Activated CD4-positive, alpha-beta T cell treated with anti-CD3 and anti-CD28 coated beads, Interleukin-2, amount 10 ng/mL, durations not matched to agents 24 days and 14 days (primary cell): ENCODE data around the gene ULK4. TPM values are rescaled to one million over a fixed set of nuclear protein-coding genes. Genes with fewer than 3 reads are reported as not detected.

Experiments
- DNase-seq: peaks from one replicate; pipeline ENCODE4 v3.0.0; 2022
- H3K27ac Mint-ChIP-seq: one replicate; pipeline ENCODE4 v1.8.0; 2022; ENCODE audit warnings: mild to moderate bottlenecking, mixed read lengths
- H3K27me3 Mint-ChIP-seq: one replicate; pipeline ENCODE4 v1.8.0; 2022; ENCODE audit warnings: mixed read lengths
- H3K36me3 Mint-ChIP-seq: one replicate; pipeline ENCODE4 v1.8.0; 2022; ENCODE audit warnings: low read depth, mild to moderate bottlenecking, mixed read lengths
- H3K4me1 Mint-ChIP-seq: one replicate; pipeline ENCODE4 v1.8.0; 2021; ENCODE audit warnings: mixed read lengths
- H3K4me3 Mint-ChIP-seq: one replicate; pipeline ENCODE4 v1.8.0; 2022; ENCODE audit warnings: mild to moderate bottlenecking, moderate library complexity, mixed read lengths
- H3K9me3 Mint-ChIP-seq: one replicate; pipeline ENCODE4 v1.8.0; 2021; ENCODE audit warnings: mixed read lengths
- intact Hi-C: fragments of 100-400 bp; cut with micrococcal nuclease; formaldehyde crosslinking; loops from one replicate; pipeline ENCODE4 v1.15.1; 2023
- total RNA-seq: library from RNA; stranded (reverse); gene quantifications from 2 replicates; pipeline ENCODE4 v1.2.3, GENCODE V29; 2022

ULK4 gene
- total RNA-seq, 1 donor from 2014 or later: 10.2 TPM

DNA sequence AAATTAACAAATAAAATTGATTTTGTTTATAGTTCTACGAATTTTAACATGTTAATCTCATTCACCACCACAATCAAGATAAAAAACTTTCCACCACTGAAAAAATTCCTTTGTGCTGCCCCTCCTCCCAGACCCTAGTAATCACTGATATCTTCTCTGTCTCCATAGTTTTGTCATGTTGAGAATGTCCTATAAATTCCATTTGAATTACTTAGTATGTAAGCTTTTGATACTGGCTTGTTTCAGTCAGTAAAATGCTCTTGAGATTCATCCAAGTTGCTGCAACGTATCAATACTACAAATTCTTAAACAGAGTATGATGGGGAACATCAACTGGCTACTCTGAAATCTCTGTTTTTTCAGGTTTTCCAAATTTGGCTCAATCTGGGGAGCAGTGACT lies 633.0 kb downstream of the ULK4 start:
- DNase-seq: no peak
- intact Hi-C loops: no loop called here
- no peaks in the 10 kb centered on the region for H3K36me3 Mint-ChIP-seq
- peaks cover 1% of the 10 kb centered on the region for H3K27me3 Mint-ChIP-seq
- H3K27ac Mint-ChIP-seq: no peak overlapping the region
- no peaks in the 10 kb centered on the region for H3K4me1 Mint-ChIP-seq
- H3K4me3 Mint-ChIP-seq: no peak overlapping the region
- H3K9me3 Mint-ChIP-seq: no peaks in the 10 kb centered on the region

DNA sequence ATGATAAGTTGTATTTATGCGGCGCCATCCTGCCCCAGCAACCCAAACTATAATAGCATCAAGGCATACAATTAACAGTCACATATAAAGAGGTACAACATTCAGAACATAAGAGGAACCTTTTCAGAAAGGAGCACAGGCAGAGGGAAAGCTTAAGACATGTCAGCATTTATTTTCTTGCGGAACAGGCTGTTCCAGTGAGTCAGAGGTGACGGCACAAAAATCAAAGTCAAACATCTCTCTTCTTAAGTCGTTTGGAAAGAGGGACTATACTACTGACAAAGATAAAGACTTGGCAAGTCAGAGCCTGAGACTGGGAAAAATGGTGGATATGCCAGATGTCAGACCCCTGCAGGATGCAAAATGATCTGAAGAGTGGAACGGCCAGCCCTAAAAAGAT lies 634.2 kb downstream of the ULK4 start:
- Mint-ChIP-seq H3K27me3 (peaks cover 1% of the 10 kb centered on the region), H3K4me3 (no peak overlapping the region), H3K36me3 (no peaks in the 10 kb centered on the region), H3K9me3 (no peaks in the 10 kb centered on the region), H3K27ac (no peak overlapping the region), H3K4me1 (no peaks in the 10 kb centered on the region)
- no peak for DNase-seq
- intact Hi-C loops: no loop called here

DNA sequence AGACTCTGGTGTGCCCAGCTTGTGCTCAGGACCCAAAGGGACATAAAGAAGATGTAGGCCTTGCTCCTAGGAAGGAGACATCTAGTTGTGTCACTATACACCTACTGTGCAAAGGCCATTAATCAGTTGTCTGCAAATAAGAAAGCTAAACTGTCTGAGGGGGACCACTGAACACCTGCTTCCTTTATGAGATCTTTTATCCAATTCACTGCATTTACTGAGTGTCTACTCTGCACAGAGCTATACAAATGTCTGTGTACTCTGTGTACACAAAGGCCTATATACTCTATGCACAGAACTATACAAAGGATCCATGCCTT lies 637.8 kb downstream of the ULK4 start:
- H3K36me3 Mint-ChIP-seq: no peaks in the 10 kb centered on the region
- peaks cover 1% of the 10 kb centered on the region for H3K27me3 Mint-ChIP-seq
- no peaks in the 10 kb centered on the region for H3K9me3 Mint-ChIP-seq
- H3K4me1 Mint-ChIP-seq: no peaks in the 10 kb centered on the region
- DNase-seq: no peak
- no peak overlapping the region for H3K4me3 Mint-ChIP-seq
- H3K27ac Mint-ChIP-seq: no peak overlapping the region
- intact Hi-C loops: no loop called here

DNA sequence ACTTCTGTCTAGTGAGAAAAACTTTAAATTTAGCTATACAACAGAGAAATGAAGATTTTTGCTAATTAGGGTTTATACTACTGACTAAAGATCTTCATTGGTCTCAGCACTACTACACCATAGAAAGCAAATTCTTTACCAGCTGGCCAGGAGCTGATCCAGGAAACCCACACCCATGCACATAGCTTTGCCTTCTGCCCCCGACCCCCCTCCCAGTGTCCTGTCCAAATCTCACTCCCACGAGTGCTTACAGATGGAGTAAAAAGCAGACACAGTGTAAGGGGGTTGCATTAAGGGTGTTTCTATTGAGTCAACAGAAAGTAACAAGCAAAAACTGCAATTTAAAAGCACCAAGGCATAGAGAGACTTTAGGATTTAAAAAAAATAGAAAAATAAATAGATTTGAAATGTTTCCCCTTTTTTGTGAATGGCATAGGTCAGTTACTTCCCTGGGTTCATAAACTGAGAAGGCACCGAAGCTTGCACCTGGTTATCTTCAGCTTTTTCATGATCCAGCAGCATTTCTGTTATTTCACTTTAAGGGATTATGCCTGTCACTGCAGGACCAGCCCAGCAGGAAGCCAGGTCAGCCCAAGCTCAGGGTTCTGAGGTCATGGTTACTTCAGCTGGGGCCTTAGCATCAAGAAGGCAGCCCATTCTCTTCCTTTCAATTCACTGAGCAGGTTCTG lies 638.3 kb downstream of the ULK4 start:
- no peaks in the 10 kb centered on the region for H3K9me3 Mint-ChIP-seq
- no peak overlapping the region for H3K27ac Mint-ChIP-seq
- H3K27me3 Mint-ChIP-seq: peaks cover 1% of the 10 kb centered on the region
- no peak overlapping the region for H3K4me3 Mint-ChIP-seq
- no peaks in the 10 kb centered on the region for H3K4me1 Mint-ChIP-seq
- intact Hi-C loops: no loop called here
- H3K36me3 Mint-ChIP-seq: no peaks in the 10 kb centered on the region
- DNase-seq: no peak

DNA sequence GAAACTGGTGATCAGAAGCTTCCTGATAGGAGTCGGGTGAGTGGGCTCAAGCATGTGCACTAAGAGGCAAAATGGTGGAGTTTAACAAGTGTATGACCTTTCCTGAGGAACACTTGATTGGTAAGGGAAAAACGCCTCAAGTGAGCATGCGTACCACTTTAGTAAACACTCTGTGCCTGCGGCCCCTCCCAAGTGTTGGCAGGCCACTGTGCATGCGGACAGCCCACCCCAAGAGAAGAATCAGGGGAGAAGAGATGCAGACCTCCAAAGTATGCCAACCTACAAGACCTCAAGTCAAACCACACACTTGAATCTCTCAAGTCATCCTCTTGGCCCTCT lies 640.3 kb downstream of the ULK4 start:
- Mint-ChIP-seq H3K9me3 (no peaks in the 10 kb centered on the region), H3K4me1 (no peaks in the 10 kb centered on the region), H3K27me3 (peaks cover 1% of the 10 kb centered on the region), H3K27ac (no peak overlapping the region), H3K4me3 (no peak overlapping the region), H3K36me3 (no peaks in the 10 kb centered on the region)
- DNase-seq: no peak
- intact Hi-C loops: no loop called here

DNA sequence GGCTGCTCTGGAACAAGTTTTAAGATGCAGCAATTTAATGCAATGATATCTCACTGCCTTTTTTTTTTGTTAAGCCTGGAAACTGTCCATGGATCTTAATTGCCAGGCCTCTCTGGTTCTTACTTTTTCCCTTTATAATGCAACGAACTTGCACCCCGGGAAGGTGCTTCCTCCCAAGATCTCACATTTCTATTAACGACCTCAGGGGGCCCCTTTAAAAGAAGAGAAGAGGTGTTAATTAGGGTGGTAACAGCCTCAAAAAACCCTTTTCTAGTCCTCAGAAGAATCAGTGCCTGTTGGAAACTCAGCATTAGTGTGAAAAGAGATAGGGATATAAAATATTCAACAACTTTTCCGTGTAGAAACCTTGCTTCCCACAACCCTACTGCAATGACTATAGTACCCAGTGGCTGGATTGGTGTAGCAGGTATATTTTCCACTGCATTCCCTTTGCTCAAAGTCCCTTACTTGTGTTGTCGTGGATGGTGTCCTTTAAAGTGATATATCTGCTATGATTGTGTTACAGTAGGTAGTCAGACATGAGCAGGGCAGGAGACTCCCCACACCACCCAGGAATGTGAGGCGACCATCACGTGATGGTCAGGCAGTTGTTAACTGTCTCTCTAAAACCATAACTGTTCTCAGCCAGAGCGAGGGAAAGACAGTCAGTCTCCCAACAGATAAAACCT lies 640.8 kb downstream of the ULK4 start:
- Mint-ChIP-seq H3K9me3 (no peaks in the 10 kb centered on the region), H3K27ac (no peak overlapping the region), H3K36me3 (no peaks in the 10 kb centered on the region), H3K27me3 (peaks cover 1% of the 10 kb centered on the region), H3K4me3 (no peak overlapping the region), H3K4me1 (no peaks in the 10 kb centered on the region)
- intact Hi-C loops: no loop called here
- DNase-seq: no peak

DNA sequence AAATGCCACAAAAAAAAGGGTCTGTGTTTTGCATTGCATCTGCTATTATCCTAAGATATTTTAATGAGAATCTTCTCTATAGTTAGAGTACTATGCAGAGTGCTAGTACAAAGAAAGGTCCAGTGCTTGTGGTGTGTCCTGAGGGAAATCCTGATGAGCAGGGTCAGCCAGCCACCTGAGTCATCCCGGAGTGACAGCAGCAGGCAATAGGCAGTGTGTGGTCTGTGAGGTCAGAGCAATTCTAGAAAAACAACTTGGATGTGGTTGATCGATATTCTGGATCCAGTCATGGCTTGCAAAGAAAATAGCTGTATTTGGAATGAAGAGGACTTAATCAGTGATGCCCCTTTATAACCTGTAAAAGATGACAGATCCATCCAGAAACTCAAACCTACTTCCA lies 643.4 kb downstream of the ULK4 start:
- Mint-ChIP-seq H3K36me3 (no peaks in the 10 kb centered on the region), H3K9me3 (no peaks in the 10 kb centered on the region), H3K27me3 (no peaks in the 10 kb centered on the region), H3K27ac (no peak overlapping the region), H3K4me1 (no peaks in the 10 kb centered on the region), H3K4me3 (no peak overlapping the region)
- DNase-seq: no peak
- intact Hi-C loops: no loop called here

DNA sequence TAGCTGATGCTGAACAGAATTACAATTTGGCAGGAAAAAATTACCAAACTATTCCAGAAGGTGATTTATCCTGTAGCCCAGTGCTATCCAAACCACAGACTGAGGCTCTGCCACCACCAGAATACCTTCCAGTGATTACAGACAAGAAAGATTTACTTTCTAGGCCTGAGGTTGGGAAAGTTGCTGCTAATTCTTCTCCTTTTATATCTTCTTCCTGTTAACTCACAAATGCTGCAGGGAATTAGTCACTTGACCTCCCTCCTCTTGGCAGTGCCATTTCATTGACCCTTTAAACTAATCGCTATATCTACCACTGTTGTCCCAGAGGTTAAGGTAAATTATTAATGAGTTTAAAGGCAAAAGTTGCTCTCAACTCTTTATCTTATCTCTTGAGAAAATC lies 644.2 kb downstream of the ULK4 start:
- intact Hi-C loops: no loop called here
- Mint-ChIP-seq H3K4me3 (no peak overlapping the region), H3K9me3 (no peaks in the 10 kb centered on the region), H3K4me1 (no peaks in the 10 kb centered on the region), H3K27ac (no peak overlapping the region), H3K36me3 (no peaks in the 10 kb centered on the region), H3K27me3 (no peaks in the 10 kb centered on the region)
- DNase-seq: no peak

DNA sequence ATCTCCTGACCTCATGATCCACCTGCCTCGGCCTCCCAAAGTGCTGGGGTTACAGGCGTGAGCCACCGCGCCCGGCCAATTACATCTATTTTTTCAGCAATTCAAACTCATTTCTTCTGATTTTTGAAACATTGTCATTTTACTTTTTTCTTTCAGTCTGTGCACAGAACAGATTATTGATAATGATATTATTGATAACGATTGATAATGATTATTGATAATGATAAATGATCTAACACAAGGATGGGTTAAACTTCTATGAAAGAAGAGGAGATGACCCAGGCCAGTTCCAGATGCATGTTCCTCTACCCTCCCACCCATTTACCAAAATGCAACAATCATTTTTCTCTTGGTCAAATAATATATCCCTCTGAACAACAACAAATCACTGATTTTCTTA lies 644.6 kb downstream of the ULK4 start:
- Mint-ChIP-seq H3K4me1 (no peaks in the 10 kb centered on the region), H3K36me3 (no peaks in the 10 kb centered on the region), H3K4me3 (no peak overlapping the region), H3K27me3 (no peaks in the 10 kb centered on the region), H3K27ac (no peak overlapping the region), H3K9me3 (no peaks in the 10 kb centered on the region)
- intact Hi-C loops: no loop called here
- DNase-seq: no peak

DNA sequence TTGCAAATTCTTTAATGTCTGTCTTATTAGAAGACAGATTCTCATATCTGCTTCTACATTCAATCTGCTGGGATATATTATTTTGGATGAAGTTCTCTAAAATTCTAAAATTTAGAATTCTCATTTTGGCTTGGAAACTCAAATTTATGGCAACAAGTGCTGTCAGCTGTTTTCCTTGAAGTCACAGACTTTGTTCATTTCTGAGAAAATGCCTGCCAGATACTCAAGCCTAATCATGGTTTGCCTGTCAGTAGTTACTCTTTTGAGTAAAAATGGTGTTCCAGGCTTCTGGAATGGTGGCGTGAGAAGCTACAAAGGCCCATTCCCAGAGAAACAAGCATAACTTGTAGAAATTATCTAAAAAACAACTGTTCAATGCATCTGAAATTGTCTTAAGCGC lies 646.8 kb downstream of the ULK4 start:
- Mint-ChIP-seq H3K4me3 (no peak overlapping the region), H3K27me3 (no peaks in the 10 kb centered on the region), H3K27ac (no peak overlapping the region), H3K36me3 (no peaks in the 10 kb centered on the region), H3K9me3 (no peaks in the 10 kb centered on the region), H3K4me1 (no peaks in the 10 kb centered on the region)
- intact Hi-C loops: no loop called here
- DNase-seq: no peak

DNA sequence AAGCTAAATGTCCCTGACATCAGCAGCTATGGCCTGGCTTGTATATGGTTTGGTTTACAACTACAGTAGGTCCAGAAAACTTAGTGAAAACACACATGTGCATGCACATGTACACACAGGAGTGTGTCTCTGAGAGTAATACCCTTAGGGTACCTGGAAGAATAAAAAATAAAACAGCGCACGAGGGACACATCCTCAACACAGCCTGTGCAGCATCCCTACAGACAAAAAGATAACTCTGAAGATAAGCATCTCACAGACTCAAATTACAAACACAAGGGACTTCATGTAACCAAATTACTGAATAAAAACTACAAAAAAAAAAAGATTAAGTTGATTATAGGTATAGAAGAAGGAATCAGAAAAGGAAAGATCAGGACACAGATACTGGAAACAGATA lies 653.8 kb downstream of the ULK4 start:
- no peaks in the 10 kb centered on the region for H3K4me1 Mint-ChIP-seq
- H3K36me3 Mint-ChIP-seq: no peaks in the 10 kb centered on the region
- no peak overlapping the region for H3K4me3 Mint-ChIP-seq
- DNase-seq: no peak
- H3K27ac Mint-ChIP-seq: no peak overlapping the region
- H3K9me3 Mint-ChIP-seq: no peaks in the 10 kb centered on the region
- H3K27me3 Mint-ChIP-seq: no peaks in the 10 kb centered on the region
- intact Hi-C loops: no loop called here

DNA sequence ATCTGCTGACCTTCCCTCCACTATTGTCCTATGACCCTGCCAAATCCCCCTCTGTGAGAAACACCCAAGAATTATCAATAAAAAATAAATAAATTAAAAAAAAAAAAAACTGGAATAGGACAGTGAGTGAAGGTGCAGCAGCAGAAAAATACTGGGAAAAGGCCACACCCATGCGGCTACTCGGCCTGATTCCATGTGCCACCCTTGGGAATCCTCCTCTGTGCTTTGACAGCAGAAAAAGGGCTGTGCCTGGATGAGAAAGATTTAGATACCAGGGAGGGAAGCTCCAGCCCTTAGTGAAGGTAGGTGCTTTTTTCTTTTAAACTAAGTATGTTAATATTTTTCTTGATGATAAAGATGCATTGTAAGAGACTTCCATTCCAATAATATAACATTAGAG lies 654.8 kb downstream of the ULK4 start:
- DNase-seq: no peak
- H3K4me3 Mint-ChIP-seq: no peak overlapping the region
- intact Hi-C loops: no loop called here
- H3K27ac Mint-ChIP-seq: no peak overlapping the region
- no peaks in the 10 kb centered on the region for H3K36me3 Mint-ChIP-seq
- no peaks in the 10 kb centered on the region for H3K9me3 Mint-ChIP-seq
- H3K27me3 Mint-ChIP-seq: no peaks in the 10 kb centered on the region
- no peaks in the 10 kb centered on the region for H3K4me1 Mint-ChIP-seq

DNA sequence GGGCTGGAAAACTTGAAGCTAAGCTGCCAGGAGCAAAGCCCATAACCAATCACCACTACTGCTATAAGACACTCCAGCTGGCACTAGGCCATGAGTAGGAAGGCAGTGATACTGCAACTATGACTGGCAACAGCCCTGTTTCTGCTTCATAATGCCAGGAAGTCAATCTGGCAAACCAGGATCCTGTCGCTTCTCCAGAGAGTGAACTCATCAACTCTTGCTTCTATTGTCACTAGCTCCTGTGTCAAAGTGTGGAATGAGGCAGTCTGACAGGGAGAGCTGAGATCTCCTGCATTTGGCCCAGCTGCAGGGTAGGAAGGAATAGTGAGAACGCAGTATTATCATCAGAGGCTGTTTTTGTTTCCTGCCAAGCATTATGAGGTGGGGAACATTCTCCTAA lies 657.3 kb downstream of the ULK4 start:
- Mint-ChIP-seq H3K36me3 (no peaks in the 10 kb centered on the region), H3K27ac (no peak overlapping the region), H3K9me3 (no peaks in the 10 kb centered on the region), H3K27me3 (no peaks in the 10 kb centered on the region), H3K4me3 (no peak overlapping the region), H3K4me1 (no peaks in the 10 kb centered on the region)
- intact Hi-C loops: no loop called here
- no peak for DNase-seq

DNA sequence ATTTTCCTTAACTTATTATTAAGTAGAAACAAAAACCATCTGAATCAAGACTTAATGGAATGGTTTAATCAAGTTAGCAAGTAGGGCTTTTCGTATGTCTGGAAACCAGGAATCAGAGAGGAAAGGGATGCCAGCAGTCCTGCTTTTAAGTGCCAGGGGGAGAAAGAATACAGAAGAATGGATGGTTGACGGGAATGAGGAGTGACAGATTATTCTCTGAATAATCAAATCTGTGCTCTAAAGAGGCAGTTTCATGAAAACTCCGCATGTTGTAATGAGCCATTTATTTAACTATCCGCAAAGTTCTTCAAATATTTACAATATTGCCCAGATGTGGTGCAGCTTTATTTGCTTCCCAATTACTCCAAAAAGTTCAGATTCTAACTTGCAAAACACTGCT lies 659.6 kb downstream of the ULK4 start:
- Mint-ChIP-seq H3K9me3 (no peaks in the 10 kb centered on the region), H3K4me1 (no peaks in the 10 kb centered on the region), H3K27ac (no peak overlapping the region), H3K27me3 (no peaks in the 10 kb centered on the region), H3K36me3 (no peaks in the 10 kb centered on the region), H3K4me3 (no peak overlapping the region)
- no peak for DNase-seq
- intact Hi-C loops: no loop called here

DNA sequence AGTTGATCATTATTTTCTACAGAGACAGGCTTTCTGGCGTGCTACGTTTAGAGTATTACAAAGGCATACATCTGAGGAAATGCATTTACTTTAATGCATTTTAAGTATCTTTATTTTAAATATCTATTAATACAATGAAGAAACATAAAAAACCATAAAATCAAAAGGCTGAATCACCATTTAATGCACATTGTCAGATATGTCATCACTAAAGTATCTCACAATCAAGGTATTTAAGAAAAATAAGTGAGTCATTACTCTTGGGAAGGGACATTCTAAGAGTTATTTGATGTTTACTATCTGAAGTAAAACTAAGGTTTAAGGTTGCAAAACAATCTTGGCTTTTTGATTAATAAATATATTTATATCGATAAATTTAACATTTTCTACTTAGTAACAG lies 660.4 kb downstream of the ULK4 start:
- Mint-ChIP-seq H3K27ac (no peak overlapping the region), H3K9me3 (no peaks in the 10 kb centered on the region), H3K4me3 (no peak overlapping the region), H3K4me1 (no peaks in the 10 kb centered on the region), H3K36me3 (no peaks in the 10 kb centered on the region), H3K27me3 (no peaks in the 10 kb centered on the region)
- no peak for DNase-seq
- intact Hi-C loops: no loop called here
